GM21786 (cell line): ENCODE results near the gene TRIM52.
A peak's percentile ranks its signal among the peaks of the same experiment; 100 is the strongest.
"Not testable (repeated sequence)": the region's sequence is repeated elsewhere in the genome, so short reads cannot be mapped to it uniquely, and the experiment has no call there.

ENCODE experiments used
- ATAC-seq: cut with Tn5 transposase; IDR thresholded peaks from one replicate; pipeline ENCODE4 v1.9.1; 2021; ENCODE audit not compliant: unreplicated experiment

TRIM52 gene

GRCh38 chr5:181217111-181217802, 43.7 kb downstream of the TRIM52 start:
- ATAC-seq: peak; percentile 20

- no peak for ATAC-seq
These were observed 44.6 kb downstream of the TRIM52 start for GRCh38 chr5:181215997-181216989.

GRCh38 chr5:181214249-181214648, 46.7 kb downstream of the TRIM52 start:
- not testable (repeated sequence) for ATAC-seq

- no peak for ATAC-seq
These were observed 48.0 kb downstream of the TRIM52 start for GRCh38 chr5:181212934-181213333.

GRCh38 chr5:181212080-181212479, 48.9 kb downstream of the TRIM52 start:
- no peak for ATAC-seq

- no peak for ATAC-seq
These were observed 49.7 kb downstream of the TRIM52 start for GRCh38 chr5:181211208-181211607.

- not testable (repeated sequence) for ATAC-seq
These were observed 50.2 kb downstream of the TRIM52 start for GRCh38 chr5:181210698-181211097.

GRCh38 chr5:181210148-181210547, 50.8 kb downstream of the TRIM52 start:
- not testable (repeated sequence) for ATAC-seq

GRCh38 chr5:181209006-181209405, 51.9 kb downstream of the TRIM52 start:
- ATAC-seq: not testable (repeated sequence)

- no peak for ATAC-seq
These were observed 53.0 kb downstream of the TRIM52 start for GRCh38 chr5:181207960-181208253.

- ATAC-seq: peak; percentile 27
These were observed 53.6 kb downstream of the TRIM52 start for GRCh38 chr5:181207214-181207959.

GRCh38 chr5:181205761-181206649, 54.9 kb downstream of the TRIM52 start:
- no peak for ATAC-seq
